OCI-LY1 (cell line): ENCODE measurements around the gene SIX1.

ENCODE experiments used
- H2AFZ ChIP-seq: fragments of 200-600 bp; sonication (generic), shearing (Covaris generic); 2 replicates; pipeline ENCODE4 v1.6.0; 2014; ENCODE audit warnings: antibody characterized with exemption, mild to moderate bottlenecking, low read length
- H3F3A ChIP-seq: fragments of 200-600 bp; sonication (generic), shearing (Covaris generic); 2 replicates; pipeline ENCODE4 v1.6.0; 2014; ENCODE audit warnings: mild to moderate bottlenecking, antibody characterized with exemption, low read length, moderate library complexity; ENCODE audit not compliant: insufficient read depth
- H3K27ac ChIP-seq: fragments of 200-600 bp; sonication (generic); 2 replicates; pipeline ENCODE4 v1.5.1; 2014; ENCODE audit warnings: low read length, mixed run types, mild to moderate bottlenecking, low read depth; ENCODE audit not compliant: poor library complexity, severe bottlenecking
- H3K27me3 ChIP-seq: fragments of 200-600 bp; sonication (generic); 2 replicates; pipeline ENCODE4 v1.6.0; 2014; ENCODE audit warnings: antibody characterized with exemption, mild to moderate bottlenecking, low read length, moderate library complexity; ENCODE audit not compliant: insufficient read depth
- H3K36me3 ChIP-seq: fragments of 200-600 bp; sonication (generic); 2 replicates; pipeline ENCODE4 v1.6.1; 2014; ENCODE audit warnings: mild to moderate bottlenecking, antibody characterized with exemption, low read length, moderate library complexity, mixed read lengths; ENCODE audit not compliant: insufficient read depth
- H3K4me1 ChIP-seq: fragments of 200-600 bp; sonication (generic); 2 replicates; pipeline ENCODE4 v1.5.1; 2014; ENCODE audit warnings: mild to moderate bottlenecking, low read length, moderate library complexity; ENCODE audit not compliant: insufficient read depth, severe bottlenecking
- H3K4me2 ChIP-seq: fragments of 200-600 bp; sonication (generic), shearing (Covaris generic); 2 replicates; pipeline ENCODE4 v1.6.1; 2014; ENCODE audit warnings: low read length
- H3K4me3 ChIP-seq: fragments of 200-600 bp; sonication (generic); 2 replicates; pipeline ENCODE4 v1.5.1; 2014; ENCODE audit warnings: low read length, low read depth, mild to moderate bottlenecking, mixed read lengths; ENCODE audit not compliant: poor library complexity, severe bottlenecking
- H3K79me2 ChIP-seq: fragments of 200-600 bp; shearing (Covaris generic); 2 replicates; pipeline ENCODE4 v1.6.1; 2016; ENCODE audit warnings: mixed run types, low read length, mixed read lengths; ENCODE audit not compliant: insufficient read depth
- H3K9ac ChIP-seq: fragments of 200-600 bp; sonication (generic), shearing (Covaris generic); 2 replicates; pipeline ENCODE4 v1.6.1; 2014; ENCODE audit warnings: mild to moderate bottlenecking, low read length, mixed read lengths
- H3K9me2 ChIP-seq: fragments of 200-600 bp; sonication (generic), shearing (Covaris generic); 2 replicates; pipeline ENCODE4 v1.6.1; 2014; ENCODE audit warnings: low read depth, mild to moderate bottlenecking, low read length, mixed read lengths
- H3K9me3 ChIP-seq: fragments of 200-600 bp; shearing (Covaris generic); 2 replicates; pipeline ENCODE4 v1.6.1; 2014; ENCODE audit warnings: low read length, mixed read lengths
- H4K20me1 ChIP-seq: fragments of 200-600 bp; sonication (generic), shearing (Covaris generic); 2 replicates; pipeline ENCODE4 v1.6.0; 2016; ENCODE audit warnings: mild to moderate bottlenecking, low read length; ENCODE audit not compliant: insufficient read depth
- CTCF ChIP-seq: fragments of 200-600 bp; sonication (generic), shearing (Covaris generic); IDR thresholded peaks from 2 replicates; pipeline ENCODE4 v1.5.1; 2017; ENCODE audit warnings: mild to moderate bottlenecking, antibody characterized with exemption, low read length, moderate library complexity, mixed read lengths
- EZH2 ChIP-seq: fragments of 200-600 bp; sonication (generic), shearing (Covaris generic); IDR thresholded peaks from 2 replicates; pipeline ENCODE4 v1.8.0; 2017; ENCODE audit warnings: borderline replicate concordance, mixed run types, mild to moderate bottlenecking, antibody characterized with exemption, low read length, moderate library complexity, mixed read lengths

The SIX1 gene

DNA sequence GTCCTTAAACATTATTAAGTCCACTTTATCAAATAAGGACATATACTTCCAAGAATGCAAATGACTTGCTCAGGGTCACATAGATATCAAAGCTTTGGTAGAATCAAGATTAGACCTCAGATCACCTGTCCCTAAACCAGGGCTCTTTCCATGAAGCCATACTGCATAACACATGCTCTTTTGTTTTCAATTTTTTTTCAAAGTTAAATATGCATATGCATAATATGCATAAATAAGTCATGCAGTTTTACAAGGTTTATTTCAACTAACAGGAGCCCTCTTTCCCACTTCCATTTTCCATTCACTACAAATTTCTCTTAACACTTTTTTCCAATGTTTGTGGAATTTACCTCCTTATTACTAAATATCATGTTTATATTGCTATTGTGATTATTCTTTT lies 53.1 kb downstream of the SIX1 start:
- no peak overlapping the region for H3K4me2 ChIP-seq
- no peak overlapping the region for H3K9ac ChIP-seq
- no peaks in the 10 kb centered on the region for H3K9me2 ChIP-seq
- H3K27me3 ChIP-seq, result no peaks in the 10 kb centered on the region
- H3K27ac ChIP-seq, result no peak overlapping the region
- no peaks in the 10 kb centered on the region for H4K20me1 ChIP-seq
- no peak overlapping the region for H3K4me3 ChIP-seq
- H3K9me3 ChIP-seq, result no peaks in the 10 kb centered on the region
- no peaks in the 10 kb centered on the region for H3K4me1 ChIP-seq
- TF ChIP-seq EZH2, result no peak
- no peak for TF ChIP-seq CTCF
- no peak overlapping the region for H2AFZ ChIP-seq
- H3K36me3 ChIP-seq, result no peaks in the 10 kb centered on the region
- no peaks in the 10 kb centered on the region for H3K79me2 ChIP-seq
- no peaks in the 10 kb centered on the region for H3F3A ChIP-seq

- H3K4me1 ChIP-seq, result no peaks in the 10 kb centered on the region
- no peaks in the 10 kb centered on the region for H3K9me2 ChIP-seq
- no peak overlapping the region for H3K4me2 ChIP-seq
- H3K4me3 ChIP-seq, result no peak overlapping the region
- H2AFZ ChIP-seq, result no peak overlapping the region
- H3K36me3 ChIP-seq, result no peaks in the 10 kb centered on the region
- no peaks in the 10 kb centered on the region for H4K20me1 ChIP-seq
- TF ChIP-seq EZH2, result no peak
- no peak for TF ChIP-seq CTCF
- H3F3A ChIP-seq, result no peaks in the 10 kb centered on the region
- H3K27ac ChIP-seq, result no peak overlapping the region
- H3K79me2 ChIP-seq, result no peaks in the 10 kb centered on the region
- no peaks in the 10 kb centered on the region for H3K27me3 ChIP-seq
- H3K9me3 ChIP-seq, result no peaks in the 10 kb centered on the region
- no peak overlapping the region for H3K9ac ChIP-seq
Observed at GRCh38 chr14:60594062-60594461, 55.2 kb downstream of the SIX1 start.
